ENCODE data around the gene DDX50.
"Not testable (repeated sequence)": the region's sequence is repeated elsewhere in the genome, so short reads cannot be mapped to it uniquely, and the experiment has no call there.

The DDX50 gene, protein sequence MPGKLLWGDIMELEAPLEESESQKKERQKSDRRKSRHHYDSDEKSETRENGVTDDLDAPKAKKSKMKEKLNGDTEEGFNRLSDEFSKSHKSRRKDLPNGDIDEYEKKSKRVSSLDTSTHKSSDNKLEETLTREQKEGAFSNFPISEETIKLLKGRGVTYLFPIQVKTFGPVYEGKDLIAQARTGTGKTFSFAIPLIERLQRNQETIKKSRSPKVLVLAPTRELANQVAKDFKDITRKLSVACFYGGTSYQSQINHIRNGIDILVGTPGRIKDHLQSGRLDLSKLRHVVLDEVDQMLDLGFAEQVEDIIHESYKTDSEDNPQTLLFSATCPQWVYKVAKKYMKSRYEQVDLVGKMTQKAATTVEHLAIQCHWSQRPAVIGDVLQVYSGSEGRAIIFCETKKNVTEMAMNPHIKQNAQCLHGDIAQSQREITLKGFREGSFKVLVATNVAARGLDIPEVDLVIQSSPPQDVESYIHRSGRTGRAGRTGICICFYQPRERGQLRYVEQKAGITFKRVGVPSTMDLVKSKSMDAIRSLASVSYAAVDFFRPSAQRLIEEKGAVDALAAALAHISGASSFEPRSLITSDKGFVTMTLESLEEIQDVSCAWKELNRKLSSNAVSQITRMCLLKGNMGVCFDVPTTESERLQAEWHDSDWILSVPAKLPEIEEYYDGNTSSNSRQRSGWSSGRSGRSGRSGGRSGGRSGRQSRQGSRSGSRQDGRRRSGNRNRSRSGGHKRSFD

DNA sequence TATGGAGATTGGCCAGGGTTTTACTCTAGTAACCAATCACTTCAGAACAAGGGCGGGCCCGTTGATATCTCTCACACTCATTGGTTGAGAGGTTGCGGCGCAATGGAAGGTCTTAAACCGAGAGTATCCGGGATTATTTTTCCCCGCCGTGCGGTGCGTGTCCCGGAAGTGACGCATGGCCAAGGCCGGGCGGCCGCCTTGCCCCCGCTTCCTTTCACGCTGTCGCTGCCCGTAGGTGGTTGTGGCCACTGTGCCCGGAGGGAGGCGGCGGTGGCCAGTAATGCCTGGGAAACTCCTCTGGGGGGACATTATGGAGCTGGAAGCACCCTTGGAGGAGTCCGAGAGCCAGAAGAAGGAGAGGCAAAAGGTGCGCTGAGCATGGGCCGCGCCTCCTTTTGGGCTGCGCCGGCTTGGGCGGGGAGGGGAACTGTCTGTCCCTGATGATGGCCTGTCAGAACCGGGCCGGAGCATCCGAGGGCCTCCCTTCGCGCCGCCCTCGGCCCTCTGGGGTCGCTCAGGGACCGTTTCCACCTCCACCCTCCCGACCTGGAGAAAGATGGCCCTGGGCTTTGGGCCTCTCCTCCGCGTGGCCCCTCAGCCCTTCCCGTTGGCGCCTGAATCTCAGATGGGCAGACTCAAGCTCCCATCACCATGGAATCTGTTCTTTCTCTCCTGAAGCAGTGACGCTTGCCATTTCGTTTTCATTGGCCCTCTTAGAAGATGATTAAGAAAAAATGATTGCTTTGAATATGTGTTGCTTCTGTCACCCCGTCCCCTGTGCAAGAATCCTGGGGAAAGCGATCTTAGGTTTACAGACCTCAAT, at the start of gene DDX50:
DDX50 (plus strand) TSS at position 211 of the 823 bp plus-strand sequence; CDS start at position 281, 70 bp downstream.
- peak; percentile 96 for DNase-seq (ENCODE audit: low spot score)

DNA sequence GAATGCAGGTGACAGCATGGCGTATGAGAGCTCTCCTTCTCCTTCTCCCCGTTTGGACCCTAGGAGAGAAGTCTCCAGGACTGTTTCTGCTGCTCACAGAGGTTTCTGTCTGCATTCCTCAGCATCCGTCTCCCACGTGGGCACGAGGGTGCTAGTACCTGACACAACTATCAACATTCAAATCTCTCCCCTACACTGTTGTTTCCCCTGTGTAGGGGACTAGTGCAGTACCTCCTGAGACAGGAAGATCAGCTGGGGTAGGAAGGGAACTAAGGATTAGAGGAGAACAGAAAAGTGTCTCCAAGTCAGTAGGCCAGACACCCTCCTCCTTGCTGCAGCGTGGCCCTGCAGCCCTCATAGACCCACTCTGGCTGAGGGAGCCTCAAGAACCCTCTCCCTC, 44.8 kb upstream of the DDX50 start:
- DNase-seq (ENCODE audit: low spot score): no peak

DNA sequence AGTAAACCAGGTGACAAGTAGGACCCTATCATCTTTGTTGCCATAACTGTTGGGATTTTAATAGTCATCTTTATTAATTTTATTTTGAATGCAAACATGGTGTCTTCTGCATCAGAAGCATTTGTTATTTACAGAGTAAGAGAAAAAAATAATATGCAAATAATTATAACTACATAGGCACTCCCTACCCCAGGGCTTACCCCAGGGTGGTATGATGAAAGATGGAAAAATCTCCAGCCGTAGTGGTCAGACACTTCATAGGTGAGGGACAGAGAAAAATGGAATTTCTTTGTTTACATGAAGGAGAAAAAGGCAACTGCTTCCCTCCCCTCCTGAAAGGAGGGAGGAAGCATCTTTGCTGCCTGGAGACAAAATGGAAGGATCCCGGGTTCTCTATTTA, 44.1 kb upstream of the DDX50 start:
- no peak for DNase-seq (ENCODE audit: low spot score)

DNA sequence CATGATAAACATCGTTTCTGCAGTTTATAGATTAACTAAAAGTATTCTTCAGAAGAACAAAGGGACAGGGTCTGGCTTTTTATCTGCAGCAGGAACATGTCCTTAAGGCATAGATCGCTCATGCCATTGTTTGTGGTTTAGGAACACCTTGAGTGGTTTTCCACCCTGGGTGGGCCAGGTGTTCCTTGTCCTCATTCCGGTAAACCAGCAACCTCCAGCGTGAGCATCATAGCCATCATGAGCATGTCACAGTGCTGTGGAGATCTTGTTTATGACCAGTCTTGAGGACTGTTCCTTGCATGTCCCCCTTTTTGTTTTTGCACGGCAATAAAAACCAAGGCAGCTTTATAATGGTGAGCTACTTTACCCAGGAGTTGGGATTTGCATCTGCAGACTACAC, 39.9 kb upstream of the DDX50 start:
- DNase-seq (ENCODE audit: low spot score): no peak

DNA sequence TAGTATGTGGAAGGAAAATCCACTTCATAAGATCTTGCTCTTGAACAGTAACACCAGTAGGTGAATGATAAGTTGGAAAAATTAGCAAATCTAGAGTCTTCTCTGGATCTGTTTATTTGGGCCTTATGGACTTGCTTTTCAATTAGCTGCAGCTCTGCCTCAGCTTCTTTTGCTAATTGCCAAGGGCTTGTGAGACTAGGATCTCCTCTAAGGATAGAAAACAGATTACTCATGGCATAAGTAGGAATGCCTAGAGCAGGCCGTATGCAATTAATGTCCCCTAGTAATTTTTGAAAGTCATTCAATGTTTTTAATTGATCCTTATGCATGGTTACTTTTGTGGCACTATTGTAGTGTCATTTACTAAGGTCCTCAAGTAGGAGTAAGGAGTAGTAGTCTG, 36.5 kb upstream of the DDX50 start:
- DNase-seq (ENCODE audit: low spot score): no peak

DNA sequence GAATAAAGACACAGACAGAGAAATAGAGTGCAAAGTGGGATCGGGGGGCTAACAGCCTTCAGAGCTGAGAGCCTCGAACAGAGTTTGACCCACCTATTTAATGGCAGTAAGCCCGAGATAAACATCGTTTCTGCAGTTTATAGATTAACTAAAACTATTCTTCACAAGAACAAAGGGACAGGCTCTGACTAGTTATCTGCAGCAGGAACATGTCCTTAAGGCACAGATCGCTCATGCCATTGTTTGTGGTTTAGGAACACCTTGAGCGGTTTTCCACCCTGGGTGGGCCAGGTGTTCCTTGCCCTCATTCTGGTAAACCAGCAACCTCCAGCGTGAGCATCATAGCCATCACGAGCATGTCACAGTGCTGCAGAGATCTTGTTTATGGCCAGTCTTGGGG, 32.9 kb upstream of the DDX50 start:
- DNase-seq (ENCODE audit: low spot score): not testable (repeated sequence)

DNA sequence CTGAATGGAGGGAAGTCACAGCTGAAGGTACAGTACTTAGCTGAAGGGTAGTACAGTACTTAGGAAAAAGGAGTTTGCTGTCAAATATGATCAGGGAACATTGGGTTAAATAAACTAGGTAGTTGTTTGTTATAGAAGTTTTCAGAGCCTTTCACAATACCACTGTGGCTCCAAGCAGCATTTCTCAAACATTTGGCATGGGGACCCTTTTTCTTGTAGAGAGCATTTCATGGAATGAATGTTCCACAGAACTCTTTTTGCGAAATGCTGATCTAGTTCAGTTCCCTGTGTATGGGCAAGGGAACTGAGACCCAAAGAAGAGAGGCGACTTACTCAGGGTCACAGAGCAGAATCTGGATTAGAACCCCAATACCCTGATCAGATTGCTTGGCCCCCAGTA, 31.5 kb upstream of the DDX50 start:
- DNase-seq (ENCODE audit: low spot score): no peak

DNA sequence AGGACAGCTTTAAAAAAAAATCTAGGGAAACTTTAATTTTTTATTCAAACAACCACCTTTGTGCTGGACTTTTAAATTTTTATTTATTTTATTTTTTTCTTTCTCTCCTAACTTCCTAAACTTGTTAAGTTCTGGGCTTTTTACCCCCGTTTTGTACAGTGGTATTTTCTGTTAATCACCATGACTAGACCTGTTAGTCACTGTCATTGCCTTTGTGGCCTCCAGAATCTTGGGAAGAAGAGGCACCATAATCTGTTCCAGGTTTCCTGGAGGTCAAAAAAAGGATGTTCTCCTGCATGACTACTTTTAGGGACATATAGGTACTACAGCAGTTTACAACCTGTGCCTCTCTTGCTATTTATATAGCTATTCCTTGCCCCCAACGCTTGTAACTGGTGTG, 31.1 kb upstream of the DDX50 start:
- DNase-seq (ENCODE audit: low spot score): no peak

DNA sequence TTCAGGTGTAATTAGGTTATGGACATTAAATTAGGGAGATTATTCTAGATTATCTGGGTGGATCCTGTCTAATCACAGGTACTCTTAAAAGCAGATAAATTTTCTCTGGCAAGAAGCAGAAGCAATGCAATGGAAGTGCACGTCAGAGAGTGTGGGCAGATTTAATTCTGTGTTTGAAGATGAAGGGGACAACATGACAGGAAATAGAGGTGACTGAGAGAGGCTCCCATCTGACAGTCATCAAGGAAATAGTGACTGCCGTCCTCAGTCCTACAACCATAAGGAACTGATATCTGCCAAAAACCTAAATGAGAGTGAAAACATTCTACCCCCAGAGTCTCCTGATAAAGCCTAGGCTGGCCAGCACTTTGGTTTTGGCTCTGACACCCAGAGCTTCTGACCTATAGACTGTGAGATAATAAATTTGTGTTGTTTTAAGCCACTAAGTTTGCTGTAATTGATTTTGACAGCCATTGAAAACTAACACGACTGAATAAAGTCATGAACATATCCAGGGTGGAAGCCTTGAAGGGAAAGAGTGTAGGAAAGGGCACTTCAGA, 30.5 kb upstream of the DDX50 start:
- no peak for DNase-seq (ENCODE audit: low spot score)

DNA sequence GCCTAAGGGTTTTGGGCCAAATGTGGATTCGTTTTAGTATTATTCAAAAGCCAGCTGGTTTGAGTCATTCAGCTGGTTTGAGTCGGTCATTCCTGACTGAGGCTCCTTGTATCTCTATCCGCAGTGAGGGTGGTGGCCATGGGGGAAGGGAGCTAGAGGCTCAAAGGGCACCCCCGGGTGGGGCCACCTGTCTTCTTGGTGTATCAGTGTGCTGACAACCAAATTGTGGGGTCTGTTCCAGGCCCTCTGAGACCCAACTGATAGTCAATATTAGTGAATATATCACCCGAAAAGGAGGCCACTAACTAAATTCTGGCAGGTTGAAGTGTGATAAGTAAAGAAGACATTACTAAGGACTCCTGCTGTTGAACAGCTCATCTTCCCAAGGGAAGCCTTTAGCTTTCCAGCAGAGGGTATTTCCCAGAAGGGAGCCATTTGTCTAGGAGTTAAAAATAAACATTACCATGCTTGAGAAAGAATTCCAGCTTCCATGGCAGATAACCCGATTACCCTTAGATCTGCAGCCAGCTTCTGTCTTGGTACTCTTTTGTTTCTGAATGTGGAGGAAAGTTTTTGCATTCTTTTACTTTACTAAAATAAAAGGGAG, 29.9 kb upstream of the DDX50 start:
- DNase-seq (ENCODE audit: low spot score): peak; percentile 27

DNA sequence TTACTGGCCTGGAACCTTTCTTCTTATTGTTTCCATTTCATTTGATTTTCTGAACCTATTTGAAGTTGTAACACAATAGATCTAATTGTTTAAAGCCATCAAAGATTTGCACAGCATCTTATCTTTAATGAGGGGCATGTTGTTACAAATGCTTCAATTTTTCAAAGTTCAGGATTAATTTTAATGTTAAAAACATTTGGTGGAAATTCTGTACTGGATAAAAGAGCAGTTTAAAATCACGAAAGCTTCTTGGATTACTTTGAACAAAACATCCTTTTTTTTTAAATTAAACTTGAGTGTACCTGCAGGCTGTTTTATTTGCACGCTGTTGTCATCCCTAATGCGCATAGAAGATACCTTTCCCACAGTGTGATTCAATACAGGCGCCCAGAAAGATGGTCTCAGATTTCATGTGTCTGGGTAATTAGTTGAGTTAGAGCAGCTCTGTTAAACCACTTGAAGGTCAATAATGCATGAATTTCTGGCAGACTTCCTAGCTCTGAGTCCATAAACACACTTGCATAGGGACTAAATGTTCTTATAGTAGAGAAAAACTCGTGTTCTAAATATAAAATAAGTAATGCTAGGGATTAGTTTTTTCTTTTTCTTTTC, 29.3 kb upstream of the DDX50 start:
- no peak for DNase-seq (ENCODE audit: low spot score)

DNA sequence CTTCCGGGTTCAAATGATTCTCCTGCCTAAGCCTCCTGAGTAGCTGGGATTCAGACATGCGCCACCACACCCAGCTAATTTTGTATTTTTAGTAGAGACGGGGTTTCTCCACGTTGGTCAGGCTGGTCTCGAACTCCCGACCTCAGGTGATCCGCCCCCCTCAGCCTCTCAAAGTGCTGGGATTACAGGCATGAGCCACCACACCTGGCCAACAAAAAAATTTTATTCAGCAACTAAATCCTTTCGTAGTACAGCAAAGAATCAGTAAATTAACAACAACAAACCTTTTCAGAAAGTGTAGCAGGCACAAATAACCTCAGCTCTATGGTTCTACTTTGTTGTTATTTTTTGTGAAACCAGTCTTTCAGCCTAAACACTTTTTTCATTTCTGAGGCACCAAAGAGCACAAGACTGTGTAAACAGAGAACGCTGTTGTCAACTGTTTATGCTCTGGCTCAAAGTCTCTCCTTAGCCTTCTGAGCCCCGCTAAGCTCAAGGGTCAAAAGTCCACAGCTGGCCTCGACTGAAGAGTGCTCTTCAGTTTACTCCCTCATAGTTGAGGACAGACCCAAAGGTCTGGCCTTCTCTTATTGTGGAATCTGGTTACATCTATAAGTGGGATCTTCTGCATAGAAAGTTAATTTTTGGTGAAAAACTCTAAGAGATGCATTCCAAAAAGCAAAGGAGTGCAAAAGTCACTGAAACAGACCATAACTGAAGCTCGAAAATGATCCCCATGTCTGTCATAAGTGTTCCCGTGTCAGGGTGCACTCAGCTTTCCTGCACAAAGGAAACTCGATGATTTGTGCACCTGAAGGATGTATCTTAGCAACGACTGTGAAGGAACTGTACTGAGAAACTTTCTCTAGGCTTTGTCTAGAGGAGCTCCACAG, 24.6 kb upstream of the DDX50 start:
- no peak for DNase-seq (ENCODE audit: low spot score)

DNA sequence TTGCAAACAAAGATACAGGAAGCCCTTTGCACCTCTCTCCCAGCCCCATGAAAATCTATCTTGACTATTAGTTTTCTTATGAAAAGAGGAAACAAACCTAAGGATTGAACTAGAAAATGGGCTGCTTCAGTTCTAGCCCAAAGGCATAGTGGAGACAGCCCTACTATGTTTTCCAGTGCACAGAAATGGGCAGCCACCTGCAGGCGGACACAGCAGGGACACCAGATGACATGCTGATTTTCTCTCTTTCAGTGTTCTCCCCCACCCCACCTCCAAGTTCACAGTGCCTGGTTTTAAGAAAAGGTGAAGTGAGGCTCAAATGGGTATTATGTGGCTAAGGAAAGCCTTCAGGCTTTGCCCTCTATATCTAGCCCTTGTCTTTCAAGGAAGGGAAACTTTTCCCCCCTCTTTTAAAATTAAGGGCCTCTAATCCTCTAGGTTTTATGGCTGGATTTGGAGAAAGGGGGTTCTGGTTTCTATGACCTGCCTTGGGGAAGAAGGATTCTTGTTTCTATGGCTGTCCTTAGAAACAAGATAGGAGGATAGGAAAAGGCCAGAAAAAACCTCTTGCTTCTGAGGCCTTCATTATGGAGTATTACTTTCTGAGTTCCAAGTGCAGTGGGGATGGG, 23.5 kb upstream of the DDX50 start:
- DNase-seq (ENCODE audit: low spot score): no peak

DNA sequence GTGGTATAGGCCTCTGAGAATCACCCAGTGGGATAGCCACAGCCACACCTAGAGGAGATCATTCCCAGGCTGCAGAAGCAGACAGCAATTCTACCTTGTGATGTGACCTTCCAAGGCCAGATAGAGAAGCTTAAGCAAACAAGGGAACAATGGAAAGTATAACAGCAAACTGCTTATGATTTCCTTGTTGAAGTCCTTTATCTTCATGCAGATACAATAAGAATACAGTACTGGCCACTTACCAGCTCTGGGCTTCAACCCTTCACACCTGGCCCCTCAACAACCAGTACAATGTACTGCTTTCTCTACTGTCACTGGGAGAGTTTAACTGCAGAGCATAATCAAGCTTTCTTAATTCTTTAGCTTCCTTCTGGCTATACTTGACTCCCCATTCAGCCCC, 22.6 kb upstream of the DDX50 start:
- DNase-seq (ENCODE audit: low spot score): no peak

DNA sequence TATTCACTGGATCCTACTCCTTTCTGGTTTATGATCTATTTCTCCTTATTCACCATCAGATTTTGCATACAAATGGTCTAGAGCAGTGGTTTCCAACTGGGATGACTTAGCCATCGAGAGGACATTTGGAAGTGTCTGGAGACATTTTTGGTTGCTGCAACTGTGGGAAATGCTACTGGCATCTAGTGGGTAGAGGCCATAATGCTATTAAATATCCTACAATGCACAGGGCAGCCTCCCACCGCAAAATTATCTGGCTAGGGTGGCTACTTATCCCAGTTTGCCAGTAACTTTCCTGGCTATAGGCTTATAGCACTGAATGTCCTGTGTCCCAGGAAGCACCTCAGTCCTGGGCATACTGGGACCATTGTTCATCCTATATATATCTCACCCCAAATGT, 21.5 kb upstream of the DDX50 start:
- no peak for DNase-seq (ENCODE audit: low spot score)

DNA sequence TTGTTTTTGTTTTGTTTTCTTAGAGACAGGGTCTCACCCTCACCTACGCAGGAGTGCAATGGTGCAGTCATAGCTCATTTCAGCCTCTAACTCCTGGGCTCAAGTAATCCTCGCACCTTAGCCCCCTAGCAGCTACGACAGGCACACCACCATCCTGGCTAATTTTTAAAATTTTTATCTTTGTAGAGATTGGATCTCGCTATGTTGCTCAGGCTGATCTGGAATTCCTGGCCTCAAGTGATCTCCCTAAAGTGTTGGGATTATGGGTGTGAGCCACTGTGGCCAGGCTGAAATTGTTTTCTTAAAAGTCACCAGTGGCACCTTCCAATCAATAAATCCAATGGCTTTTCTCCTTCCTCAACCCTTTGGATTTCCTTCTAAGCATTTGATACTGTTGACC, 20.9 kb upstream of the DDX50 start:
- DNase-seq (ENCODE audit: low spot score): no peak

DNA sequence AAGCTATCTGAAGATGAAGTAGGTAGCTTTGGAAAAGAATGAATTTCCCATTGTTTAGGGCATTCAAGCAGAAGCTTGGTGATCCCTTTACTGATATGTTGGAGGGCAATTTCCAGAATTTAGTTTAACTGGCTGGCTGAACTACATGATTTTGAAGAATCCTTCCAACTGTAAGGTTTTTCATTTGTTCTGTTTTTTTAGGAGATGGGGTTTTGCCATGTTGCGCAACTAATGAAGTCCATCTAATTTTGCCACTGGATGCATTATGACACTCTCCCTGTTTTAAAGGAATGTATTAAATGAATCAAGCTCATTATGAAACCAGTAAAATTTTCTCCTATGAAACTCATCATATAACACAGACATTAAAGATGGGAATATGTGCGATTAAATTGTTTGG, 6.1 kb upstream of the DDX50 start:
- DNase-seq (ENCODE audit: low spot score): no peak

DNA sequence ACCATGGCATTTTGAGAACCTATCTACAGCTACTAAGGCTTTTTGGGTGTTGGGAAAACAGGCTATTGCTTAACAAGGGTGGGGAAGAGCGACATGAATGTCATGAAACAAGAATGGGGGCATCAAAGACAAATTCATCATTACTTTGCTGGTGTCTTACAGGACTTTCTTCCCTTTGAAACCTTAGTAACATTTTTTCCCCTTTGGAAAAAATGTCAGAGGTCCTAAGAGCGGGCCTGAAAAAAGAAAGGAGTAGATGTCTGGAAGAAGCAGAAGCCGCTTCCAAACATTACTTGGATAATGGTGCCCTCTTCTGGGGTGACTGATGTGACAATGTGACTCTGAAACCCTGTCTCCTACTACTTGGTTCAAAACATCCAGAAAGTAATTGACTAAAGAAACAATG, 3.8 kb upstream of the DDX50 start:
- DNase-seq (ENCODE audit: low spot score): peak; percentile 70

DNA sequence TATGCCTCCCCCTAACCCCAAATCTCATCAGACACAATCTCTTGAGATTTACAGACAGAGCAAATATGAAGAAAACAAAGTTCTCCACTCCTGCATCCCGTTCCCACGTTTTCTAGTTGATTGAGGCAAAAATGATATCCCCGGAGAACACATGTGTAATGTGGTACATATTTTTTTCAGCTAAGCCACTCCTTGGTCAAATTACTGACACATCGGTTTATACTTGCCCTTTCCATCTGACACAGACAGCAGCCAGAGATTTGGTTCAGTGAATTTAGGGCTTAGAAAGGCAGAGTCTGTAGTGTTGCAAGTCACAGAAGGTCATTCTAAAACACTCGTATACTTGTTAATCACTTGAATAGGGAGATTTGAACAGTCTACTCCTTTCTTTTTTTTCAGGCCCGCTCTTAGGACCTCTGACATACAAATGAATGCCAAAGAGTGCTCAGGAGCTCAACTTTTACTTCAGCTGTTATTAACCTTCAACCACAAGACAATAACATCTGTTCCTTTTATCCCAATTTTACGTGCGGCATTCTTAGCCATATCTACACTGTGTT, 1.8 kb upstream of the DDX50 start:
- no peak for DNase-seq (ENCODE audit: low spot score)
